HAP-1 (cell line): ENCODE measurements around the gene TIGD1.
"Not testable (repeated sequence)": the region's sequence is repeated elsewhere in the genome, so short reads cannot be mapped to it uniquely, and the experiment has no call there.

Source experiments
- DNase-seq, 2 experiments: peaks; one replicate each; pipeline ENCODE4 v3.0.0-alpha.2; 2016 to 2020; ENCODE audit warnings: low spot score in 2 of 2
- H3K27me3 ChIP-seq: fragments of 250-450 bp; sonication (Bioruptor Pico); 2 replicates; pipeline ENCODE4 v1.5.1; 2020; ENCODE audit warnings: low read depth, mild to moderate bottlenecking, moderate library complexity
- H3K36me3 ChIP-seq: fragments of 250-450 bp; sonication (Bioruptor Pico); replicated peaks from 2 replicates; pipeline ENCODE4 v1.5.1; 2020; ENCODE audit warnings: mild to moderate bottlenecking
- H3K4me1 ChIP-seq: fragments of 250-450 bp; sonication (Bioruptor Pico); 2 replicates; pipeline ENCODE4 v1.5.1; 2020; ENCODE audit warnings: mild to moderate bottlenecking
- H3K4me3 ChIP-seq: fragments of 250-450 bp; sonication (Bioruptor Pico); 2 replicates; pipeline ENCODE4 v1.5.1; 2020; ENCODE audit warnings: mild to moderate bottlenecking, moderate library complexity
- H3K9me3 ChIP-seq: fragments of 250-450 bp; sonication (Bioruptor Pico); 2 replicates; pipeline ENCODE4 v1.5.1; 2020; ENCODE audit warnings: mild to moderate bottlenecking, moderate library complexity
- in situ Hi-C: fragments of 300-500 bp; cut with MboI; formaldehyde crosslinking; loops from 3 replicates; pipeline ENCODE4 v1.14.3; 2020; ENCODE audit warnings: low sequenced_read_pairs, inconsistent platforms, mixed read lengths

TIGD1 gene

GRCh38 chr2:232540441-232541041 is 9.8 kb downstream of the TIGD1 start:
- DNase-seq: no peak
- H3K4me1 ChIP-seq: no peaks in the 10 kb centered on the region
- H3K9me3 ChIP-seq: no peaks in the 10 kb centered on the region
- 0 out of 2 replicates have a peak, but pooled peaks cover under 1% of the 10 kb centered on the region for H3K36me3 ChIP-seq
- H3K4me3 ChIP-seq: no peak overlapping the region
- in situ Hi-C loops: no loop called here
- no peaks in the 10 kb centered on the region for H3K27me3 ChIP-seq

- no peaks in the 10 kb centered on the region for H3K4me1 ChIP-seq
- in situ Hi-C loops: no loop called here
- no peaks in the 10 kb centered on the region for H3K9me3 ChIP-seq
- H3K36me3 ChIP-seq: no peaks in the 10 kb centered on the region
- no peaks in the 10 kb centered on the region for H3K27me3 ChIP-seq
- no peak within 1 kb of the TSS for H3K4me3 ChIP-seq
- DNase-seq: no peak
Observed at GRCh38 chr2:232539298-232540231, 10.8 kb downstream of the TIGD1 start, which contains the start of gene CHRNG. TSS of gene CHRNG (plus strand) at chr2:232539692. CDS start at chr2:232539748, 56 bp downstream.

GRCh38 chr2:232538671-232539070 is 11.7 kb downstream of the TIGD1 start:
- no peak overlapping the region for H3K4me3 ChIP-seq
- in situ Hi-C loops: no loop called here
- H3K27me3 ChIP-seq: no peaks in the 10 kb centered on the region
- no peaks in the 10 kb centered on the region for H3K4me1 ChIP-seq
- H3K36me3 ChIP-seq: no peaks in the 10 kb centered on the region
- DNase-seq: no peak
- no peaks in the 10 kb centered on the region for H3K9me3 ChIP-seq

GRCh38 chr2:232537499-232537898 is 12.9 kb downstream of the TIGD1 start:
- Histone ChIP-seq H3K4me3 (no peak overlapping the region), H3K36me3 (no peaks in the 10 kb centered on the region), H3K9me3 (no peaks in the 10 kb centered on the region), H3K27me3 (no peaks in the 10 kb centered on the region), H3K4me1 (no peaks in the 10 kb centered on the region)
- DNase-seq: no peak
- in situ Hi-C loops: no loop called here

- in situ Hi-C loops: no loop called here
- Histone ChIP-seq H3K27me3 (no peaks in the 10 kb centered on the region), H3K4me1 (no peaks in the 10 kb centered on the region), H3K9me3 (no peaks in the 10 kb centered on the region), H3K36me3 (no peaks in the 10 kb centered on the region), H3K4me3 (no peak overlapping the region)
- peak in 1 of 2 experiments; percentile 39 for DNase-seq
Observed at GRCh38 chr2:232537079-232537478, 13.3 kb downstream of the TIGD1 start.

GRCh38 chr2:232535761-232536530 is 14.4 kb downstream of the TIGD1 start:
- Histone ChIP-seq H3K4me3 (no peak overlapping the region), H3K27me3 (no peaks in the 10 kb centered on the region), H3K36me3 (no peaks in the 10 kb centered on the region), H3K9me3 (no peaks in the 10 kb centered on the region), H3K4me1 (no peaks in the 10 kb centered on the region)
- in situ Hi-C loops: no loop called here
- DNase-seq: no peak

- Histone ChIP-seq H3K27me3 (no peaks in the 10 kb centered on the region), H3K4me1 (no peaks in the 10 kb centered on the region), H3K9me3 (no peaks in the 10 kb centered on the region), H3K36me3 (no peaks in the 10 kb centered on the region), H3K4me3 (no peak overlapping the region)
- no peak for DNase-seq
- in situ Hi-C loops: no loop called here
Observed at GRCh38 chr2:232534940-232535651, 15.3 kb downstream of the TIGD1 start.

GRCh38 chr2:232533944-232534710 is 16.2 kb downstream of the TIGD1 start:
- Histone ChIP-seq H3K4me3 (no peak overlapping the region), H3K27me3 (no peaks in the 10 kb centered on the region), H3K36me3 (no peaks in the 10 kb centered on the region), H3K9me3 (no peaks in the 10 kb centered on the region), H3K4me1 (no peaks in the 10 kb centered on the region)
- in situ Hi-C loops: no loop called here
- no peak for DNase-seq

- H3K9me3 ChIP-seq, H3K4me1 ChIP-seq, in situ Hi-C loops, H3K27me3 ChIP-seq, DNase-seq, H3K36me3 ChIP-seq, H3K4me3 ChIP-seq: not testable (repeated sequence)
Observed at GRCh38 chr2:232532821-232533220, 17.5 kb downstream of the TIGD1 start.

GRCh38 chr2:232532419-232532818 is 17.9 kb downstream of the TIGD1 start:
- no peaks in the 10 kb centered on the region for H3K27me3 ChIP-seq
- H3K36me3 ChIP-seq: no peaks in the 10 kb centered on the region
- in situ Hi-C loops: no loop called here
- H3K9me3 ChIP-seq: no peaks in the 10 kb centered on the region
- DNase-seq: no peak
- H3K4me1 ChIP-seq: no peaks in the 10 kb centered on the region
- no peak overlapping the region for H3K4me3 ChIP-seq

GRCh38 chr2:232530626-232531260 is 19.6 kb downstream of the TIGD1 start:
- in situ Hi-C loops: no loop called here
- H3K9me3 ChIP-seq: no peaks in the 10 kb centered on the region
- no peaks in the 10 kb centered on the region for H3K4me1 ChIP-seq
- H3K27me3 ChIP-seq: no peaks in the 10 kb centered on the region
- H3K4me3 ChIP-seq: no peak overlapping the region
- H3K36me3 ChIP-seq: no peaks in the 10 kb centered on the region
- no peak for DNase-seq

GRCh38 chr2:232529806-232530547 is 20.4 kb downstream of the TIGD1 start:
- H3K4me3 ChIP-seq: no peak overlapping the region
- H3K36me3 ChIP-seq: no peaks in the 10 kb centered on the region
- DNase-seq: no peak
- H3K27me3 ChIP-seq: no peaks in the 10 kb centered on the region
- no peaks in the 10 kb centered on the region for H3K4me1 ChIP-seq
- no peaks in the 10 kb centered on the region for H3K9me3 ChIP-seq
- in situ Hi-C loops: loop anchor here (5.0 kb wide), 1 partner anchor 628 kb away; no protein-coding TSS in a partner anchor
